GM18526 (cell line): ENCODE results near the gene HCN1.

ENCODE experiments used
- POLR2A ChIP-seq: IDR thresholded peaks from 3 replicates; pipeline ENCODE4 v1.6.1; 2011; ENCODE audit not compliant: insufficient read length; ENCODE audit errors: extremely low read depth

HCN1 gene

GRCh38 chr5:45399041-45399440 lies 297.1 kb downstream of the HCN1 start:
- TF ChIP-seq POLR2A: no peak

GRCh38 chr5:45385321-45386058 lies 310.7 kb downstream of the HCN1 start:
- no peak for TF ChIP-seq POLR2A

GRCh38 chr5:45383985-45384384 lies 312.2 kb downstream of the HCN1 start:
- TF ChIP-seq POLR2A: no peak

- no peak for TF ChIP-seq POLR2A
These were observed 313.6 kb downstream of the HCN1 start for GRCh38 chr5:45382583-45382982.

GRCh38 chr5:45376417-45376816 lies 319.8 kb downstream of the HCN1 start:
- TF ChIP-seq POLR2A: no peak

GRCh38 chr5:45372629-45373028 lies 323.6 kb downstream of the HCN1 start:
- no peak for TF ChIP-seq POLR2A

- TF ChIP-seq POLR2A: no peak
These were observed 340.8 kb downstream of the HCN1 start for GRCh38 chr5:45355189-45355992.

- no peak for TF ChIP-seq POLR2A
These were observed 359.7 kb downstream of the HCN1 start for GRCh38 chr5:45336464-45336863.

GRCh38 chr5:45335978-45336377 lies 360.2 kb downstream of the HCN1 start:
- no peak for TF ChIP-seq POLR2A

GRCh38 chr5:45335346-45335745 lies 360.8 kb downstream of the HCN1 start:
- no peak for TF ChIP-seq POLR2A

GRCh38 chr5:45334939-45335338 lies 361.2 kb downstream of the HCN1 start:
- no peak for TF ChIP-seq POLR2A

GRCh38 chr5:45295231-45295630 lies 400.9 kb downstream of the HCN1 start:
- no peak for TF ChIP-seq POLR2A

GRCh38 chr5:45288746-45289145 lies 407.4 kb downstream of the HCN1 start:
- TF ChIP-seq POLR2A: no peak

GRCh38 chr5:45284436-45284835 lies 411.7 kb downstream of the HCN1 start:
- no peak for TF ChIP-seq POLR2A

- TF ChIP-seq POLR2A: no peak
These were observed 415.1 kb downstream of the HCN1 start for GRCh38 chr5:45281081-45281480.

- TF ChIP-seq POLR2A: no peak
These were observed 417.1 kb downstream of the HCN1 start for GRCh38 chr5:45279109-45279508.
